Neural cell (in vitro differentiated cells): Measurements from ENCODE around the gene STATH. TPM values are rescaled to one million over a fixed set of nuclear protein-coding genes. Genes with fewer than 3 reads are reported as not detected.

ENCODE experiments used
- H2AFZ ChIP-seq: fragments of 200-600, 300-800 bp; sonication (generic), shearing (Covaris generic); 2 replicates; pipeline ENCODE4 v1.6.0; 2014; ENCODE audit warnings: low read depth, mild to moderate bottlenecking, antibody characterized with exemption, low read length, moderate library complexity
- H3F3A ChIP-seq: fragments of 200-600 bp; shearing (Covaris generic); 2 replicates; pipeline ENCODE4 v1.6.1; 2016; ENCODE audit warnings: mild to moderate bottlenecking, moderate library complexity, mixed read lengths, antibody characterized with exemption, low read length; ENCODE audit not compliant: insufficient read depth, poor library complexity, severe bottlenecking
- H3K27ac ChIP-seq: fragments of 200-600, 300-800 bp; sonication (generic), shearing (Covaris generic); 2 replicates; pipeline ENCODE4 v1.5.1; 2014; ENCODE audit warnings: mild to moderate bottlenecking, low read length, moderate library complexity
- H3K27me3 ChIP-seq: fragments of 300-800, 200-600 bp; sonication (generic), shearing (Covaris generic); 2 replicates; pipeline ENCODE4 v1.6.0; 2014; ENCODE audit warnings: mild to moderate bottlenecking, low read depth, low read length, moderate library complexity; ENCODE audit not compliant: insufficient read depth
- H3K36me3 ChIP-seq: fragments of 300-800, 200-600 bp; sonication (generic), shearing (Covaris generic); 2 replicates; pipeline ENCODE4 v1.5.1; 2014; ENCODE audit warnings: mild to moderate bottlenecking, antibody characterized with exemption, low read length, moderate library complexity; ENCODE audit not compliant: insufficient read depth
- H3K4me2 ChIP-seq: fragments of 300-800, 200-600 bp; sonication (generic), shearing (Covaris generic); 2 replicates; pipeline ENCODE4 v1.6.0; 2014; ENCODE audit warnings: mild to moderate bottlenecking, low read length
- H3K4me3 ChIP-seq: fragments of 300-800, 200-600 bp; sonication (generic), shearing (Covaris generic); 2 replicates; pipeline ENCODE4 v1.5.1; 2014; ENCODE audit warnings: mild to moderate bottlenecking, low read length, moderate library complexity
- H3K79me2 ChIP-seq: fragments of 200-600 bp; shearing (Covaris generic); replicated peaks from 2 replicates; pipeline ENCODE4 v1.6.0; 2014; ENCODE audit warnings: mild to moderate bottlenecking, low read length, moderate library complexity; ENCODE audit not compliant: insufficient read depth
- H3K9ac ChIP-seq: fragments of 300-800, 200-600 bp; sonication (generic), shearing (Covaris generic); 2 replicates; pipeline ENCODE4 v1.6.1; 2016; ENCODE audit warnings: mild to moderate bottlenecking, low read length, mixed read lengths
- H3K9me2 ChIP-seq: fragments of 200-600 bp; shearing (Covaris generic); 2 replicates; pipeline ENCODE4 v1.6.1; 2016; ENCODE audit warnings: mild to moderate bottlenecking, low read length, mixed read lengths; ENCODE audit not compliant: insufficient read depth
- H3K9me3 ChIP-seq: fragments of 200-600, 300-800 bp; sonication (generic), shearing (Covaris generic); 2 replicates; pipeline ENCODE4 v1.6.1; 2016; ENCODE audit warnings: mild to moderate bottlenecking, mixed run types, low read length, moderate library complexity, mixed read lengths
- H4K20me1 ChIP-seq: fragments of 200-600 bp; shearing (Covaris generic); 2 replicates; pipeline ENCODE4 v1.6.1; 2016; ENCODE audit warnings: mild to moderate bottlenecking, mixed run types; ENCODE audit not compliant: insufficient read depth
- EP300 ChIP-seq: fragments of 450-650 bp; conservative IDR thresholded peaks from 2 replicates; pipeline ENCODE4 v1.6.1; 2014; ENCODE audit warnings: antibody characterized with exemption, mild to moderate bottlenecking, moderate library complexity; ENCODE audit not compliant: poor library complexity, severe bottlenecking
- EZH2 ChIP-seq: fragments of 200-600, 300-800 bp; shearing (Covaris generic), sonication (generic); IDR thresholded peaks from 2 replicates; pipeline ENCODE4 v1.6.1; 2014; ENCODE audit warnings: antibody characterized with exemption, low read length, borderline replicate concordance, mild to moderate bottlenecking; ENCODE audit not compliant: insufficient read depth, poor library complexity, severe bottlenecking
- MXI1 ChIP-seq: fragments of 450-650 bp; conservative IDR thresholded peaks from 2 replicates; pipeline ENCODE4 v1.6.1; 2014; ENCODE audit warnings: antibody characterized with exemption, mild to moderate bottlenecking; ENCODE audit not compliant: poor library complexity, severe bottlenecking
- POLR2AphosphoS5 ChIP-seq: IDR thresholded peaks from 2 replicates; pipeline ENCODE4 v1.6.1; 2012
- RAD21 ChIP-seq: fragments of 450-650 bp; conservative IDR thresholded peaks from 2 replicates; pipeline ENCODE4 v1.6.1; 2014; ENCODE audit warnings: antibody characterized with exemption, mild to moderate bottlenecking, moderate library complexity
- SMC3 ChIP-seq: fragments of 450-650 bp; conservative IDR thresholded peaks from 2 replicates; pipeline ENCODE4 v1.6.1; 2014; ENCODE audit warnings: antibody characterized with exemption, mild to moderate bottlenecking, moderate library complexity; ENCODE audit not compliant: poor library complexity
- TAF1 ChIP-seq: IDR thresholded peaks from 2 replicates; pipeline ENCODE4 v1.6.1; 2012; ENCODE audit warnings: low read depth
- polyA plus RNA-seq: library from polyadenylated mRNA; depleted of rRNA; stranded (reverse); fragments of >200 nt; gene quantifications from 2 replicates; pipeline ENCODE4 v1.2.3, GENCODE V29; 2014
- TF ChIP-seq, protein P1 (sequence below): fragments of 450-650 bp; IDR thresholded peaks from 2 replicates; pipeline ENCODE4 v1.5.1; 2014; ENCODE audit warnings: antibody characterized with exemption, mild to moderate bottlenecking, moderate library complexity; ENCODE audit not compliant: poor library complexity, severe bottlenecking
- TF ChIP-seq, protein P2 (sequence below): IDR thresholded peaks from 2 replicates; pipeline ENCODE4 v1.6.1; 2012; ENCODE audit warnings: borderline replicate concordance

Gene STATH
- polyA plus RNA-seq, 1 donor from 2014 or later = not detected

GRCh38 chr4:69994782-69995181 lies 984 bp upstream of the STATH start:
- no peaks in the 10 kb centered on the region for H4K20me1 ChIP-seq
- H3K36me3 ChIP-seq = no peaks in the 10 kb centered on the region
- no peak overlapping the region for H3K4me3 ChIP-seq
- H3K9ac ChIP-seq = no peak overlapping the region
- no peaks in the 10 kb centered on the region for H3K9me3 ChIP-seq
- H3K79me2 ChIP-seq = no peaks in the 10 kb centered on the region
- H3K27me3 ChIP-seq = no peaks in the 10 kb centered on the region
- H2AFZ ChIP-seq = no peak overlapping the region
- H3K4me2 ChIP-seq = no peak overlapping the region
- H3K9me2 ChIP-seq = no peaks in the 10 kb centered on the region
- no peak for TF ChIP-seq EZH2
- no peak for TF ChIP-seq TAF1
- TF ChIP-seq MXI1 = no peak
- TF ChIP-seq, protein P1, sequence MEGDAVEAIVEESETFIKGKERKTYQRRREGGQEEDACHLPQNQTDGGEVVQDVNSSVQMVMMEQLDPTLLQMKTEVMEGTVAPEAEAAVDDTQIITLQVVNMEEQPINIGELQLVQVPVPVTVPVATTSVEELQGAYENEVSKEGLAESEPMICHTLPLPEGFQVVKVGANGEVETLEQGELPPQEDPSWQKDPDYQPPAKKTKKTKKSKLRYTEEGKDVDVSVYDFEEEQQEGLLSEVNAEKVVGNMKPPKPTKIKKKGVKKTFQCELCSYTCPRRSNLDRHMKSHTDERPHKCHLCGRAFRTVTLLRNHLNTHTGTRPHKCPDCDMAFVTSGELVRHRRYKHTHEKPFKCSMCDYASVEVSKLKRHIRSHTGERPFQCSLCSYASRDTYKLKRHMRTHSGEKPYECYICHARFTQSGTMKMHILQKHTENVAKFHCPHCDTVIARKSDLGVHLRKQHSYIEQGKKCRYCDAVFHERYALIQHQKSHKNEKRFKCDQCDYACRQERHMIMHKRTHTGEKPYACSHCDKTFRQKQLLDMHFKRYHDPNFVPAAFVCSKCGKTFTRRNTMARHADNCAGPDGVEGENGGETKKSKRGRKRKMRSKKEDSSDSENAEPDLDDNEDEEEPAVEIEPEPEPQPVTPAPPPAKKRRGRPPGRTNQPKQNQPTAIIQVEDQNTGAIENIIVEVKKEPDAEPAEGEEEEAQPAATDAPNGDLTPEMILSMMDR = no peak
- TF ChIP-seq, protein P2, sequence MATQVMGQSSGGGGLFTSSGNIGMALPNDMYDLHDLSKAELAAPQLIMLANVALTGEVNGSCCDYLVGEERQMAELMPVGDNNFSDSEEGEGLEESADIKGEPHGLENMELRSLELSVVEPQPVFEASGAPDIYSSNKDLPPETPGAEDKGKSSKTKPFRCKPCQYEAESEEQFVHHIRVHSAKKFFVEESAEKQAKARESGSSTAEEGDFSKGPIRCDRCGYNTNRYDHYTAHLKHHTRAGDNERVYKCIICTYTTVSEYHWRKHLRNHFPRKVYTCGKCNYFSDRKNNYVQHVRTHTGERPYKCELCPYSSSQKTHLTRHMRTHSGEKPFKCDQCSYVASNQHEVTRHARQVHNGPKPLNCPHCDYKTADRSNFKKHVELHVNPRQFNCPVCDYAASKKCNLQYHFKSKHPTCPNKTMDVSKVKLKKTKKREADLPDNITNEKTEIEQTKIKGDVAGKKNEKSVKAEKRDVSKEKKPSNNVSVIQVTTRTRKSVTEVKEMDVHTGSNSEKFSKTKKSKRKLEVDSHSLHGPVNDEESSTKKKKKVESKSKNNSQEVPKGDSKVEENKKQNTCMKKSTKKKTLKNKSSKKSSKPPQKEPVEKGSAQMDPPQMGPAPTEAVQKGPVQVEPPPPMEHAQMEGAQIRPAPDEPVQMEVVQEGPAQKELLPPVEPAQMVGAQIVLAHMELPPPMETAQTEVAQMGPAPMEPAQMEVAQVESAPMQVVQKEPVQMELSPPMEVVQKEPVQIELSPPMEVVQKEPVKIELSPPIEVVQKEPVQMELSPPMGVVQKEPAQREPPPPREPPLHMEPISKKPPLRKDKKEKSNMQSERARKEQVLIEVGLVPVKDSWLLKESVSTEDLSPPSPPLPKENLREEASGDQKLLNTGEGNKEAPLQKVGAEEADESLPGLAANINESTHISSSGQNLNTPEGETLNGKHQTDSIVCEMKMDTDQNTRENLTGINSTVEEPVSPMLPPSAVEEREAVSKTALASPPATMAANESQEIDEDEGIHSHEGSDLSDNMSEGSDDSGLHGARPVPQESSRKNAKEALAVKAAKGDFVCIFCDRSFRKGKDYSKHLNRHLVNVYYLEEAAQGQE = no peak
- no peak for TF ChIP-seq RAD21
- TF ChIP-seq EP300 = no peak
- TF ChIP-seq SMC3 = no peak
- H3K27ac ChIP-seq = no peak overlapping the region
- H3F3A ChIP-seq = no peaks in the 10 kb centered on the region

DNA sequence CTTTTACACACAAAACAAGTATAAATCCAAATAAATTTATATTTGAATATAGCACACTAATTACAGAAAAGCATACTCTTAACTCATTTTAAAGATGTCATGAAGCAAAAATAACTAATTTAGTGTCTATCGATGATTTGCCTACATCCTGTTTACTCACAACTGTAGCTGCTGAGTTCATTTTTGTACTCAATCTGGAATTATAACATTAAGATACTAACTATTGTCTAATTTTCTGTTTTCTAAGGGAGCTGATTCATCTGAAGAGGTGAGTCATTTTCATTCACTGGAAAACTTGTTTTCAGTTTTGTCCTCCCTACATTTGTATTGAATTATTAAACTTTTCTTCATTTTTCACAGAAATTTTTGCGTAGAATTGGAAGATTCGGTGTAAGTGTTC lies 3.7 kb downstream of the STATH start:
- H2AFZ ChIP-seq = no peak overlapping the region
- H3F3A ChIP-seq = no peaks in the 10 kb centered on the region
- no peak overlapping the region for H3K27ac ChIP-seq
- H3K9me2 ChIP-seq = no peaks in the 10 kb centered on the region
- H3K4me3 ChIP-seq = no peak overlapping the region
- no peaks in the 10 kb centered on the region for H3K9me3 ChIP-seq
- H3K79me2 ChIP-seq = no peaks in the 10 kb centered on the region
- no peak overlapping the region for H3K4me2 ChIP-seq
- no peak overlapping the region for H3K9ac ChIP-seq
- no peaks in the 10 kb centered on the region for H4K20me1 ChIP-seq
- H3K36me3 ChIP-seq = no peaks in the 10 kb centered on the region
- TF ChIP-seq TAF1 (no peak), EZH2 (no peak), RAD21 (no peak), POLR2AphosphoS5 (no peak), MXI1 (no peak), SMC3 (no peak), EP300 (no peak)
- TF ChIP-seq, protein P1 = no peak
- TF ChIP-seq, protein P2 = no peak
- H3K27me3 ChIP-seq = no peaks in the 10 kb centered on the region
